HCT116 (cell line): ENCODE results near the gene GGPS1. TPM values are rescaled to one million over a fixed set of nuclear protein-coding genes. Genes with fewer than 3 reads are reported as not detected.

Experiments used
- ATAC-seq: fragments of 200-7000 bp; cut with Tn5 transposase; 2 replicates; pipeline ENCODE4 v1.9.1; 2020; ENCODE audit warnings: mild to moderate bottlenecking, moderate library complexity
- BruUV-seq: library from RNA; stranded (reverse); fragments of 400-500 nt; replicated peaks from 2 replicates; lab custom pipeline; 2021; lab: Mats Ljungman, UMichigan
- CTCF ChIA-PET: fragments of 300-600 bp; sonication (Branson Sonifier 250); formaldehyde crosslinking; loops from one replicate; lab custom pipeline; 2021; ENCODE audit warnings: antibody characterized with exemption; lab: Charles Lee
- POLR2A ChIA-PET: fragments of 300-600, 350-600 bp; sonication (Branson Sonifier 250); formaldehyde crosslinking; loops from one replicate; lab custom pipeline; 2021; ENCODE audit warnings: antibody characterized with exemption; lab: Charles Lee
- RAD21 ChIA-PET, 2 experiments: fragments of 300-600 bp; sonication (Branson Sonifier 250); formaldehyde crosslinking; loops; one replicate each; lab custom pipeline; 2023; ENCODE audit warnings: low total read pairs in 2 of 2; ENCODE audit not compliant: uncharacterized antibody in 2 of 2, unreplicated experiment in 2 of 2, low non-redundant PET in 1 of 2; lab: Charles Lee
- DNase-seq: peaks from one replicate; pipeline ENCODE4 v3.0.0-alpha.2; 2010; ENCODE audit warnings: low read depth, low spot score
- H2AFZ ChIP-seq: fragments of 200-600 bp; shearing (Covaris generic), sonication (generic); 2 replicates; pipeline ENCODE4 v1.6.1; 2017; ENCODE audit warnings: low read depth, mixed run types, mixed read lengths, antibody characterized with exemption, low read length; ENCODE audit not compliant: poor library complexity, severe bottlenecking
- H3K27ac ChIP-seq: 2 replicates; pipeline ENCODE4 v1.5.1; 2012; ENCODE audit warnings: low read depth, low read length
- H3K27me3 ChIP-seq: fragments of 200-600 bp; sonication (generic); 2 replicates; pipeline ENCODE4 v1.6.1; 2016; ENCODE audit warnings: mixed run types, low read length, mixed read lengths; ENCODE audit not compliant: insufficient read depth
- H3K36me3 ChIP-seq, 2 experiments: fragments of 200-500 bp in 1 of 2; fragments of 200-600 bp in 1 of 2; sonication (Bioruptor generic) in 1 of 2; sonication (generic) in 1 of 2; 2 replicates each; pipeline versions ENCODE4 v1.5.1 to v1.6.1; 2014 to 2016; ENCODE audit warnings: low read length in 2 of 2, inconsistent platforms in 1 of 2, mixed read lengths in 1 of 2, mixed run types in 1 of 2; ENCODE audit not compliant: insufficient read depth in 2 of 2, control insufficient read depth in 1 of 2
- H3K4me1 ChIP-seq, 2 experiments: fragments of 200-600 bp in 1 of 2; sonication (generic) in 1 of 2; 2 replicates each; pipeline versions ENCODE4 v1.5.1 to v1.6.1; 2012 to 2017; ENCODE audit warnings: low read length in 2 of 2, inconsistent platforms in 1 of 2, mild to moderate bottlenecking in 1 of 2, mixed read lengths in 1 of 2, mixed run types in 1 of 2, moderate library complexity in 1 of 2; ENCODE audit not compliant: insufficient read depth in 2 of 2, control insufficient read depth in 1 of 2
- H3K4me2 ChIP-seq: fragments of 200-600 bp; sonication (generic); 2 replicates; pipeline ENCODE4 v1.6.1; 2017; ENCODE audit warnings: mixed run types, low read length, mixed read lengths
- H3K4me3 ChIP-seq, 2 experiments: fragments of 200-600 bp in 1 of 2; sonication (generic) in 1 of 2; replicated peaks in 1 of 2; 2 replicates each; pipeline ENCODE4 v1.5.1; 2011 to 2016; ENCODE audit warnings: low read length in 2 of 2, control low read depth in 1 of 2, low read depth in 1 of 2, mild to moderate bottlenecking in 1 of 2, mixed read lengths in 1 of 2, mixed run types in 1 of 2
- H3K79me2 ChIP-seq: fragments of 200-600 bp; sonication (generic); 2 replicates; pipeline ENCODE4 v1.6.1; 2017; ENCODE audit warnings: mild to moderate bottlenecking, mixed run types, low read length, moderate library complexity, mixed read lengths; ENCODE audit not compliant: insufficient read depth
- H3K9ac ChIP-seq: fragments of 200-600 bp; sonication (generic); 2 replicates; pipeline ENCODE4 v1.6.1; 2016; ENCODE audit warnings: low read length, mixed read lengths
- H3K9me2 ChIP-seq: fragments of 200-600 bp; sonication (generic), shearing (Covaris generic); 2 replicates; pipeline ENCODE4 v1.6.1; 2017; ENCODE audit warnings: mixed run types, mild to moderate bottlenecking, moderate library complexity; ENCODE audit not compliant: insufficient read depth
- H3K9me3 ChIP-seq, 2 experiments: fragments of 200-500 bp in 1 of 2; fragments of 200-600 bp in 1 of 2; sonication (Bioruptor generic) in 1 of 2; sonication (generic) in 1 of 2; 2 replicates each; pipeline ENCODE4 v1.6.1; 2014 to 2017; ENCODE audit warnings: low read length in 2 of 2, mixed read lengths in 2 of 2, inconsistent platforms in 1 of 2, low read depth in 1 of 2, mild to moderate bottlenecking in 1 of 2, mixed run types in 1 of 2, moderate library complexity in 1 of 2; ENCODE audit not compliant: control insufficient read depth in 1 of 2, insufficient read depth in 1 of 2
- H4K20me1 ChIP-seq: fragments of 200-600 bp; sonication (generic), shearing (Covaris generic); 2 replicates; pipeline ENCODE4 v1.6.1; 2017; ENCODE audit warnings: mixed run types, mild to moderate bottlenecking, moderate library complexity; ENCODE audit not compliant: insufficient read depth
- CEBPB ChIP-seq: IDR thresholded peaks from 2 replicates; pipeline ENCODE4 v1.6.1; 2012; ENCODE audit warnings: low read depth
- EGR1 ChIP-seq: IDR thresholded peaks from 2 replicates; pipeline ENCODE4 v1.6.1; 2012; ENCODE audit warnings: low read depth
- ELF1 ChIP-seq: IDR thresholded peaks from 2 replicates; pipeline ENCODE4 v1.6.1; 2012; ENCODE audit warnings: low read depth, borderline replicate concordance
- JUND ChIP-seq: IDR thresholded peaks from 2 replicates; pipeline ENCODE4 v1.6.1; 2012
- POLR2A ChIP-seq: IDR thresholded peaks from 2 replicates; pipeline ENCODE4 v1.7.0; 2011; ENCODE audit warnings: borderline replicate concordance; ENCODE audit not compliant: insufficient read depth, insufficient read length; ENCODE audit errors: extremely low read depth
- RAD21 ChIP-seq: IDR thresholded peaks from 2 replicates; pipeline ENCODE4 v1.6.1; 2012; ENCODE audit warnings: low read depth, mild to moderate bottlenecking
- SP1 ChIP-seq: IDR thresholded peaks from 2 replicates; pipeline ENCODE4 v1.6.1; 2012; ENCODE audit warnings: low read depth
- SRF ChIP-seq: IDR thresholded peaks from 2 replicates; pipeline ENCODE4 v1.6.1; 2012; ENCODE audit warnings: low read depth
- YY1 ChIP-seq: IDR thresholded peaks from 2 replicates; pipeline ENCODE4 v1.6.1; 2011; ENCODE audit warnings: low read length, low read depth, moderate library complexity, mild to moderate bottlenecking; ENCODE audit not compliant: insufficient replicate concordance; ENCODE audit errors: extremely low read depth
- ZFX ChIP-seq: fragments of 450-650 bp; IDR thresholded peaks from 2 replicates; pipeline ENCODE4 v1.6.1; 2017
- intact Hi-C: fragments of 100-400 bp; cut with micrococcal nuclease; formaldehyde crosslinking; loops from 2 replicates; pipeline ENCODE4 v1.10.0; 2022
- total RNA-seq: library from RNA; stranded (reverse); gene quantifications from one replicate; pipeline ENCODE4 v1.2.1, GENCODE V29; 2021; ENCODE audit not compliant: unreplicated experiment
- TF ChIP-seq, protein P1 (sequence below): IDR thresholded peaks from 2 replicates; pipeline ENCODE4 v1.6.1; 2012
- TF ChIP-seq, protein P2 (sequence below), 3 experiments: fragments of 200-600 bp in 1 of 3; sonication (generic) in 1 of 3; IDR thresholded peaks in 2 of 3; conservative IDR thresholded peaks in 1 of 3; 2 replicates each; pipeline ENCODE4 v1.5.1; 2012 to 2017; ENCODE audit warnings: low read depth in 2 of 3, low read length in 2 of 3, antibody characterized with exemption in 1 of 3, borderline replicate concordance in 1 of 3, control low read depth in 1 of 3, mild to moderate bottlenecking in 1 of 3, mixed read lengths in 1 of 3, mixed run types in 1 of 3, moderate library complexity in 1 of 3; ENCODE audit not compliant: insufficient read depth in 1 of 3
- TF ChIP-seq, protein P3 (sequence below): IDR thresholded peaks from 2 replicates; pipeline ENCODE4 v1.6.1; 2012; ENCODE audit warnings: low read depth
- TF ChIP-seq, protein P4 (sequence below): IDR thresholded peaks from 2 replicates; pipeline ENCODE4 v1.6.1; 2011; ENCODE audit warnings: mild to moderate bottlenecking, low read length, moderate library complexity; ENCODE audit not compliant: insufficient replicate concordance; ENCODE audit errors: extremely low read depth
- TF ChIP-seq, protein P5 (sequence below): IDR thresholded peaks from 2 replicates; pipeline ENCODE4 v1.6.1; 2012

Gene GGPS1
- total RNA-seq, 1 experiment from 2014 or later, result 30.6 TPM

DNA sequence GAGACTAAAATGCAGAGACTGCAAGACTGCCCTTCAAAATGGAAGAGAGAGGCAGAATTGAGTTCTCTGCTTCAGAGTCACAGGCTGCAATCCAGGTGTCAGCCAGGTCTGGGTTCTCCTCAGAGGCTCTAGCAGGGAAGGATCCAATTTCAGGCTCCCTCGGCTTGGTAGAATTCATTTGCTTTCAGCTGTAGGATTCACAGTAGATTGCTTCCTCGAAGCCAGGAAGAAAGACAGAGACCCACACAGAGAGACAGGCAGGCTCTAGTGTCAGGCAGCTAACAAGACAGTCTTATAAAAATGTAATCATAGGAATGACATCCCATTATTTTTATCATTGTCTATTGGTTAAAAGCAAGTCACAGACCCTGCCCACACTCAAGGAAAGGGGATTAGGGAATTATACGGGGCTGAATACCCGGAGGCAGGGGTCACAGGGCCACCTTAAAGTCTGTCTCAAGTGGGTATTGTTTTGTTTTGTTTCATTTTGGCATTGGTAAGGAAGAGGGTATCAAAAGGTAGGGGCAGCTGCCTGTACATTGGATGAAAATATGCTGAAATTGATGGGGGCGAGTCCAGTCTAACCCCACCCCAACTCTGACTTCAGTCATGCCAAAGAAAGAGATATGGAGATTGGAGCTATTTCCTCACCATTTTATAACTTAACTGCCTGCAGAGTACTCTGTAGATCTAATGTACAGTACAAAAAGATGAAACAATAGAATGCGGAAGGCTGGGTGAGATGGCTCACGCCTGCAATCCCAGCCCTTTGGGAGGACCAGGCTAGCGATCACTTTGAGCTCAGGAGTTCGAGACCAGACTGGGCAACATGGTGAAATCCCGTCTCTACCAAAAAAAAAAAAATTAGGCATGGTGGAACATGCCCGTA lies 29.4 kb downstream of the GGPS1 start:
- Histone ChIP-seq H3K4me3 (no peak overlapping the region), H3K4me2 (no peak overlapping the region), H3K27ac (no peak overlapping the region), H3K9me2 (no peaks in the 10 kb centered on the region), H3K9ac (no peak overlapping the region), H3K36me3 (no peaks in the 10 kb centered on the region), H3K4me1 (no peaks in the 10 kb centered on the region), H3K9me3 (no peaks in the 10 kb centered on the region), H2AFZ (no peak overlapping the region), H3K79me2 (no peaks in the 10 kb centered on the region), H3K27me3 (no peaks in the 10 kb centered on the region), H4K20me1 (no peaks in the 10 kb centered on the region)
- ATAC-seq, result no peak
- no peak for TF ChIP-seq CEBPB
- TF ChIP-seq, protein P1, sequence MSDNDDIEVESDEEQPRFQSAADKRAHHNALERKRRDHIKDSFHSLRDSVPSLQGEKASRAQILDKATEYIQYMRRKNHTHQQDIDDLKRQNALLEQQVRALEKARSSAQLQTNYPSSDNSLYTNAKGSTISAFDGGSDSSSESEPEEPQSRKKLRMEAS, result no peak
- TF ChIP-seq ELF1, result no peak
- TF ChIP-seq POLR2A, result no peak
- TF ChIP-seq ZFX, result no peak
- TF ChIP-seq JUND, result no peak
- no peak for TF ChIP-seq YY1
- TF ChIP-seq, protein P2, sequence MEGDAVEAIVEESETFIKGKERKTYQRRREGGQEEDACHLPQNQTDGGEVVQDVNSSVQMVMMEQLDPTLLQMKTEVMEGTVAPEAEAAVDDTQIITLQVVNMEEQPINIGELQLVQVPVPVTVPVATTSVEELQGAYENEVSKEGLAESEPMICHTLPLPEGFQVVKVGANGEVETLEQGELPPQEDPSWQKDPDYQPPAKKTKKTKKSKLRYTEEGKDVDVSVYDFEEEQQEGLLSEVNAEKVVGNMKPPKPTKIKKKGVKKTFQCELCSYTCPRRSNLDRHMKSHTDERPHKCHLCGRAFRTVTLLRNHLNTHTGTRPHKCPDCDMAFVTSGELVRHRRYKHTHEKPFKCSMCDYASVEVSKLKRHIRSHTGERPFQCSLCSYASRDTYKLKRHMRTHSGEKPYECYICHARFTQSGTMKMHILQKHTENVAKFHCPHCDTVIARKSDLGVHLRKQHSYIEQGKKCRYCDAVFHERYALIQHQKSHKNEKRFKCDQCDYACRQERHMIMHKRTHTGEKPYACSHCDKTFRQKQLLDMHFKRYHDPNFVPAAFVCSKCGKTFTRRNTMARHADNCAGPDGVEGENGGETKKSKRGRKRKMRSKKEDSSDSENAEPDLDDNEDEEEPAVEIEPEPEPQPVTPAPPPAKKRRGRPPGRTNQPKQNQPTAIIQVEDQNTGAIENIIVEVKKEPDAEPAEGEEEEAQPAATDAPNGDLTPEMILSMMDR (IDR thresholded peaks at IDR 0.05 in 2 of 3, conservative IDR thresholded peaks at IDR 0.05 in 1 of 3; ENCODE audit: borderline replicate concordance in 1 of 3, insufficient read depth in 1 of 3, low read depth in 2 of 3, low read length in 2 of 3), result no peak
- no peak for TF ChIP-seq SP1
- no peak for TF ChIP-seq RAD21
- TF ChIP-seq, protein P3, sequence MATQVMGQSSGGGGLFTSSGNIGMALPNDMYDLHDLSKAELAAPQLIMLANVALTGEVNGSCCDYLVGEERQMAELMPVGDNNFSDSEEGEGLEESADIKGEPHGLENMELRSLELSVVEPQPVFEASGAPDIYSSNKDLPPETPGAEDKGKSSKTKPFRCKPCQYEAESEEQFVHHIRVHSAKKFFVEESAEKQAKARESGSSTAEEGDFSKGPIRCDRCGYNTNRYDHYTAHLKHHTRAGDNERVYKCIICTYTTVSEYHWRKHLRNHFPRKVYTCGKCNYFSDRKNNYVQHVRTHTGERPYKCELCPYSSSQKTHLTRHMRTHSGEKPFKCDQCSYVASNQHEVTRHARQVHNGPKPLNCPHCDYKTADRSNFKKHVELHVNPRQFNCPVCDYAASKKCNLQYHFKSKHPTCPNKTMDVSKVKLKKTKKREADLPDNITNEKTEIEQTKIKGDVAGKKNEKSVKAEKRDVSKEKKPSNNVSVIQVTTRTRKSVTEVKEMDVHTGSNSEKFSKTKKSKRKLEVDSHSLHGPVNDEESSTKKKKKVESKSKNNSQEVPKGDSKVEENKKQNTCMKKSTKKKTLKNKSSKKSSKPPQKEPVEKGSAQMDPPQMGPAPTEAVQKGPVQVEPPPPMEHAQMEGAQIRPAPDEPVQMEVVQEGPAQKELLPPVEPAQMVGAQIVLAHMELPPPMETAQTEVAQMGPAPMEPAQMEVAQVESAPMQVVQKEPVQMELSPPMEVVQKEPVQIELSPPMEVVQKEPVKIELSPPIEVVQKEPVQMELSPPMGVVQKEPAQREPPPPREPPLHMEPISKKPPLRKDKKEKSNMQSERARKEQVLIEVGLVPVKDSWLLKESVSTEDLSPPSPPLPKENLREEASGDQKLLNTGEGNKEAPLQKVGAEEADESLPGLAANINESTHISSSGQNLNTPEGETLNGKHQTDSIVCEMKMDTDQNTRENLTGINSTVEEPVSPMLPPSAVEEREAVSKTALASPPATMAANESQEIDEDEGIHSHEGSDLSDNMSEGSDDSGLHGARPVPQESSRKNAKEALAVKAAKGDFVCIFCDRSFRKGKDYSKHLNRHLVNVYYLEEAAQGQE, result no peak
- TF ChIP-seq, protein P4, sequence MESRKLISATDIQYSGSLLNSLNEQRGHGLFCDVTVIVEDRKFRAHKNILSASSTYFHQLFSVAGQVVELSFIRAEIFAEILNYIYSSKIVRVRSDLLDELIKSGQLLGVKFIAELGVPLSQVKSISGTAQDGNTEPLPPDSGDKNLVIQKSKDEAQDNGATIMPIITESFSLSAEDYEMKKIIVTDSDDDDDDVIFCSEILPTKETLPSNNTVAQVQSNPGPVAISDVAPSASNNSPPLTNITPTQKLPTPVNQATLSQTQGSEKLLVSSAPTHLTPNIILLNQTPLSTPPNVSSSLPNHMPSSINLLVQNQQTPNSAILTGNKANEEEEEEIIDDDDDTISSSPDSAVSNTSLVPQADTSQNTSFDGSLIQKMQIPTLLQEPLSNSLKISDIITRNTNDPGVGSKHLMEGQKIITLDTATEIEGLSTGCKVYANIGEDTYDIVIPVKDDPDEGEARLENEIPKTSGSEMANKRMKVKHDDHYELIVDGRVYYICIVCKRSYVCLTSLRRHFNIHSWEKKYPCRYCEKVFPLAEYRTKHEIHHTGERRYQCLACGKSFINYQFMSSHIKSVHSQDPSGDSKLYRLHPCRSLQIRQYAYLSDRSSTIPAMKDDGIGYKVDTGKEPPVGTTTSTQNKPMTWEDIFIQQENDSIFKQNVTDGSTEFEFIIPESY, result no peak
- TF ChIP-seq, protein P5, sequence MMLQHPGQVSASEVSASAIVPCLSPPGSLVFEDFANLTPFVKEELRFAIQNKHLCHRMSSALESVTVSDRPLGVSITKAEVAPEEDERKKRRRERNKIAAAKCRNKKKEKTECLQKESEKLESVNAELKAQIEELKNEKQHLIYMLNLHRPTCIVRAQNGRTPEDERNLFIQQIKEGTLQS, result no peak
- TF ChIP-seq SRF, result no peak
- TF ChIP-seq EGR1, result no peak
- BruUV-seq, result no TSS peak
- intact Hi-C loops, result no loop called here
- CTCF ChIA-PET, result no interaction called here
- no peak for DNase-seq
- RAD21 ChIA-PET, result no interaction called here
- POLR2A ChIA-PET, result interaction anchor here (0.7 to 1.0 kb wide), 2 partner anchors 10 to 37 kb away, joined by 3 read pairs; partner anchors contain the start of gene TBCE
